GM12878 (cell line): Measurements from ENCODE around the gene EHD4. TPM values are rescaled to one million over a fixed set of nuclear protein-coding genes. Genes with fewer than 3 reads are reported as not detected.

Experiments
- ATAC-seq: fragments of 200-7000 bp; cut with Tn5 transposase; 3 replicates; pipeline ENCODE4 v1.9.1; 2020; ENCODE audit warnings: mild to moderate bottlenecking, moderate library complexity
- BruUV-seq: library from RNA; stranded (reverse); fragments of 400-500 nt; replicated peaks from 2 replicates; lab custom pipeline; 2021; lab: Mats Ljungman, UMichigan
- CTCF ChIA-PET: fragments of 300-600 bp; sonication (Branson Sonifier 250); formaldehyde crosslinking; extraction: SDS; loops from one replicate; lab custom pipeline; 2021; ENCODE audit warnings: inconsistent platforms; lab: Yijun Ruan, JAX
- POLR2A ChIA-PET: fragments of 350-600 bp; formaldehyde crosslinking; extraction: SDS; loops from one replicate; lab custom pipeline; 2021; ENCODE audit warnings: inconsistent platforms; lab: Charles Lee
- RAD21 ChIA-PET: fragments of 300-600 bp; sonication (Branson Sonifier 250); formaldehyde crosslinking; loops from one replicate; lab custom pipeline; 2023; ENCODE audit warnings: antibody characterized with exemption; ENCODE audit not compliant: unreplicated experiment; lab: Charles Lee
- SMC1A ChIA-PET: fragments of 300-600 bp; sonication (Branson Sonifier 250); formaldehyde crosslinking; loops from one replicate; lab custom pipeline; 2023; ENCODE audit not compliant: unreplicated experiment, uncharacterized antibody; lab: Charles Lee
- DNase-seq: peaks from one replicate; pipeline ENCODE4 v3.0.0-alpha.2; 2011; ENCODE audit warnings: low read depth, low spot score
- FAIRE-seq: peaks from 3 replicates; lab custom pipeline; 2011; peaks lifted over from hg19 to GRCh38; lab: Jason Lieb, UNC
- H2AFZ ChIP-seq: 2 replicates; pipeline ENCODE4 v1.6.0; 2011; ENCODE audit warnings: low read depth, low read length, control low read depth; ENCODE audit not compliant: control insufficient read depth
- H3K27ac ChIP-seq: 2 replicates; pipeline ENCODE4 v1.5.1; 2011; ENCODE audit warnings: control low read depth; ENCODE audit not compliant: control insufficient read depth, insufficient read depth
- H3K27me3 ChIP-seq, 2 experiments: replicated peaks in 1 of 2; 2 replicates each; pipeline versions ENCODE4 v1.6.0 to v1.6.1; 2011; ENCODE audit warnings: low read length in 1 of 2; ENCODE audit not compliant: control insufficient read depth in 2 of 2, insufficient read depth in 2 of 2
- H3K36me3 ChIP-seq, 2 experiments: 2 replicates each; pipeline ENCODE4 v1.5.1; 2011; ENCODE audit warnings: low read length in 1 of 2; ENCODE audit not compliant: control insufficient read depth in 2 of 2, insufficient read depth in 2 of 2
- H3K4me1 ChIP-seq: 2 replicates; pipeline ENCODE4 v1.6.1; 2011; ENCODE audit warnings: mild to moderate bottlenecking, low read length, moderate library complexity, mixed read lengths; ENCODE audit not compliant: control insufficient read depth, insufficient read depth
- H3K4me2 ChIP-seq: 2 replicates; pipeline ENCODE4 v1.6.0; 2011; ENCODE audit warnings: control low read depth; ENCODE audit not compliant: control insufficient read depth, insufficient read depth
- H3K4me3 ChIP-seq: fragments of 200-600 bp; sonication (generic); 2 replicates; pipeline ENCODE4 v1.5.1; 2016
- H3K79me2 ChIP-seq: 2 replicates; pipeline ENCODE4 v1.6.0; 2011; ENCODE audit warnings: low read length; ENCODE audit not compliant: control insufficient read depth, insufficient read depth
- H3K9ac ChIP-seq: 2 replicates; pipeline ENCODE4 v1.8.0; 2011; ENCODE audit warnings: low read length, control low read depth, mixed read lengths; ENCODE audit not compliant: control insufficient read depth, insufficient read depth
- H3K9me3 ChIP-seq: replicated peaks from 3 replicates; pipeline ENCODE4 v1.5.1; 2011; ENCODE audit warnings: mild to moderate bottlenecking, low read length; ENCODE audit not compliant: control insufficient read depth, insufficient read depth
- H4K20me1 ChIP-seq: 2 replicates; pipeline ENCODE4 v1.6.0; 2011; ENCODE audit not compliant: control insufficient read depth, insufficient read depth
- CBX5 ChIP-seq: sonication (generic); IDR thresholded peaks from 2 replicates; pipeline ENCODE4 v1.6.1; 2016; ENCODE audit warnings: low read depth, moderate library complexity, mild to moderate bottlenecking, inconsistent platforms
- POLR2A ChIP-seq: IDR thresholded peaks from 2 replicates; pipeline ENCODE4 v1.6.1; 2011; ENCODE audit warnings: low read depth, mild to moderate bottlenecking, low read length
- WGBS: methylation state at CpG from one replicate; pipeline ENCODE4 v1.1.6; 2016; ENCODE audit warnings: low lambda C conversion rate; ENCODE audit not compliant: insufficient replicate concordance, insufficient coverage; ENCODE audit errors: missing lambda C conversion rate; 5-methylcytosine and 5-hydroxymethylcytosine counted together
- in situ Hi-C: fragments of 300-500 bp; cut with MboI; formaldehyde crosslinking; loops from 9 replicates; pipeline ENCODE4 v1.14.3; 2018; ENCODE audit warnings: mixed read lengths
- intact Hi-C: fragments of 100-400 bp; cut with micrococcal nuclease; formaldehyde crosslinking; loops from one replicate; pipeline ENCODE4 v1.14.2; 2022; ENCODE audit not compliant: unreplicated experiment
- polyA plus RNA-seq, 11 experiments: library from polyadenylated mRNA; depleted of rRNA in 4 of 11; unstranded in 6 of 11; stranded (reverse) in 5 of 11; fragments of >200 nt; fragmentation: Nextera tagmentation in 4 of 11; fragmentation: Illumina TruSeq in 1 of 11; extraction: Ambion mirVana in 4 of 11; extraction: Trizol in 1 of 11; gene quantifications; 1 replicate in 1 of 11; 2 replicates in 10 of 11; pipeline versions ENCODE4 v1.2.1 to v1.2.3, GENCODE V29; 2011 to 2016; ENCODE audit warnings: inconsistent platforms in 2 of 11, missing spikeins in 2 of 11, low read depth in 1 of 11
- total RNA-seq, 4 experiments: library from RNA; depleted of rRNA in 3 of 4; stranded (reverse); fragments of >200 nt in 3 of 4; fragmentation: Illumina TruSeq in 1 of 4; extraction: Trizol in 1 of 4; gene quantifications; 2 replicates each; pipeline versions ENCODE4 v1.2.1 to v1.2.3, GENCODE V29; 2013 to 2021
- TF ChIP-seq, protein P1 (sequence below): IDR thresholded peaks from 2 replicates; pipeline ENCODE4 v1.6.1; 2011; ENCODE audit warnings: borderline replicate concordance, low read depth, mild to moderate bottlenecking, moderate library complexity, low read length; ENCODE audit not compliant: insufficient read depth, poor library complexity, severe bottlenecking

EHD4 gene
- total and polyA plus RNA-seq, 10 of the 15 experiments (the other 5 are each of a cell fraction or from before 2014, with no cell fraction given), result 4.2 to 62.9 (median 44.7) TPM

- ChIA-PET CTCF (interaction anchor here (5.2 kb wide), 1 partner anchor 14 kb away, joined by 21 read pairs; no protein-coding TSS in a partner anchor), SMC1A (interaction anchor here (1.4 kb wide), 1 partner anchor 144 kb away, joined by 3 read pairs; the partner anchor contains the start of gene MAPKBP1), RAD21 (interaction anchor here (1.8 kb wide), 1 partner anchor 55 kb away, joined by 5 read pairs; no protein-coding TSS in a partner anchor), POLR2A (no interaction called here)
- BruUV-seq, result no TSS peak
- FAIRE-seq (no peak), ATAC-seq (no peak), DNase-seq (no peak)
- Histone ChIP-seq H3K4me3 (no peak overlapping the region), H3K27me3 (no peaks in the 10 kb centered on the region), H2AFZ (no peak overlapping the region), H3K36me3 (peaks cover 31% of the 10 kb centered on the region in 2 experiments), H3K4me2 (no peak overlapping the region), H3K4me1 (peaks cover 5% of the 10 kb centered on the region), H3K9me3 (no peaks in the 10 kb centered on the region), H4K20me1 (no peaks in the 10 kb centered on the region; the same call in 1 of the 2 replicates), H3K9ac (no peak overlapping the region), H3K27ac (no peak overlapping the region), H3K79me2 (no peaks in the 10 kb centered on the region; the same call in none of the 2 replicates)
- TF ChIP-seq POLR2A (peak; percentile 58), CBX5 (no peak)
- TF ChIP-seq, protein P1, sequence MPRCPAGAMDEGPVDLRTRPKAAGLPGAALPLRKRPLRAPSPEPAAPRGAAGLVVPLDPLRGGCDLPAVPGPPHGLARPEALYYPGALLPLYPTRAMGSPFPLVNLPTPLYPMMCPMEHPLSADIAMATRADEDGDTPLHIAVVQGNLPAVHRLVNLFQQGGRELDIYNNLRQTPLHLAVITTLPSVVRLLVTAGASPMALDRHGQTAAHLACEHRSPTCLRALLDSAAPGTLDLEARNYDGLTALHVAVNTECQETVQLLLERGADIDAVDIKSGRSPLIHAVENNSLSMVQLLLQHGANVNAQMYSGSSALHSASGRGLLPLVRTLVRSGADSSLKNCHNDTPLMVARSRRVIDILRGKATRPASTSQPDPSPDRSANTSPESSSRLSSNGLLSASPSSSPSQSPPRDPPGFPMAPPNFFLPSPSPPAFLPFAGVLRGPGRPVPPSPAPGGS, result peak; percentile 49
- intact Hi-C loops (no loop called here), in situ Hi-C loops (no loop called here)
- 94% methylated on average over 10 of the region's 10 CpGs for WGBS
Measured at GRCh38 chr15:41917767-41918430, 54.5 kb downstream of the EHD4 start.
